Left forelimb (tissue), 1 donor: ENCODE data around the gene TUSC2.

Source experiments
- DNase-seq: peaks from one replicate; pipeline ENCODE4 v3.0.0-alpha.2; 2018; ENCODE audit warnings: low spot score

Gene TUSC2, protein sequence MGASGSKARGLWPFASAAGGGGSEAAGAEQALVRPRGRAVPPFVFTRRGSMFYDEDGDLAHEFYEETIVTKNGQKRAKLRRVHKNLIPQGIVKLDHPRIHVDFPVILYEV

GRCh38 chr3:50327943-50328691 is at the start of gene TUSC2:
TSS of gene TUSC2 (minus strand) at chr3:50328223. CDS start at chr3:50328099, 124 bp downstream.
- DNase-seq = peak; percentile 95

- DNase-seq = no peak
These were observed 47.4 kb upstream of the TUSC2 start for GRCh38 chr3:50375258-50375931.

DNA sequence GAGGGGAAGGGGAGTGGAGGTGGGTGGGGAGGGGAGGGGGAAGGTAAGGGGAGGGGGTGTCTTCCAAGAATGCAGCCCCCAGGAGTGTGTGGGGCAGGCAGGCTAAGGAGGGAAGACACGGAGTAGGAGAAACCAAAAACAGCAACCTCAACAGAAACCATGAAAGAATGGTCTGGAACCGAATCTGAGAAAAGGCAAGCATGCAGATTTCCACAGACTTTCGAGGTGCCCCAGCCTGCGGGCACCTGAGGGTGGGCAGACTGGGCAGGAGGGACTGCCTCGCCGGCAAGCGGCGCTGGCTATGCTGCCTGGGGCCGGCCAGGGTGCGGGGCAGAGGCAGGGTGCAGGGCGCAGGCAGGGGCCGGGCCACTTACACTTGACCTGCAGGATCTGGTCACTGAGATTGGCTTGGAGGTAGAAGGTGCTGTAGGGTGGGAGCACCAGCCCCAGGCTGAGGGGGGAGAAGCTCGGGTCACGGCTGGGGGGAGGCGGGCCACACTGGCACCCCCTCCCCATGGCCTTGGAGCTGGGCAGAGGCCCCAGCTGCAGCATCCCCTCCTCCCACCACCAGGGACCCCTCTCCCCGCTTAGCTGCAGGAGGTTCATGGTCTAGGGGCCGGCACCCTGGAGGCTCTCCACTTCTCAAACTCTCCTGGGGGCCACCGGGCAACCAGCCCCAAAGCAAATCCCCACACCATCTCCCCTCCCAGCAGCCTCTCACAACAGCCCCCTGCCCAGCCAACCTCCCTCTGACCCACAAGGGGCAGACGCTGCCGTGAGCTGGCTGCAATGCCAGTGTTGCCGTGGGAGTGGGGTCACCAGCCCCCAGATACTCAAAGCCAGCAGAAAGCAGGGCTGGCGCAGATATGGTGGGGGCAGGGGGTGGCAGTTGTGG is 46.6 kb upstream of the TUSC2 start:
- no peak for DNase-seq

DNA sequence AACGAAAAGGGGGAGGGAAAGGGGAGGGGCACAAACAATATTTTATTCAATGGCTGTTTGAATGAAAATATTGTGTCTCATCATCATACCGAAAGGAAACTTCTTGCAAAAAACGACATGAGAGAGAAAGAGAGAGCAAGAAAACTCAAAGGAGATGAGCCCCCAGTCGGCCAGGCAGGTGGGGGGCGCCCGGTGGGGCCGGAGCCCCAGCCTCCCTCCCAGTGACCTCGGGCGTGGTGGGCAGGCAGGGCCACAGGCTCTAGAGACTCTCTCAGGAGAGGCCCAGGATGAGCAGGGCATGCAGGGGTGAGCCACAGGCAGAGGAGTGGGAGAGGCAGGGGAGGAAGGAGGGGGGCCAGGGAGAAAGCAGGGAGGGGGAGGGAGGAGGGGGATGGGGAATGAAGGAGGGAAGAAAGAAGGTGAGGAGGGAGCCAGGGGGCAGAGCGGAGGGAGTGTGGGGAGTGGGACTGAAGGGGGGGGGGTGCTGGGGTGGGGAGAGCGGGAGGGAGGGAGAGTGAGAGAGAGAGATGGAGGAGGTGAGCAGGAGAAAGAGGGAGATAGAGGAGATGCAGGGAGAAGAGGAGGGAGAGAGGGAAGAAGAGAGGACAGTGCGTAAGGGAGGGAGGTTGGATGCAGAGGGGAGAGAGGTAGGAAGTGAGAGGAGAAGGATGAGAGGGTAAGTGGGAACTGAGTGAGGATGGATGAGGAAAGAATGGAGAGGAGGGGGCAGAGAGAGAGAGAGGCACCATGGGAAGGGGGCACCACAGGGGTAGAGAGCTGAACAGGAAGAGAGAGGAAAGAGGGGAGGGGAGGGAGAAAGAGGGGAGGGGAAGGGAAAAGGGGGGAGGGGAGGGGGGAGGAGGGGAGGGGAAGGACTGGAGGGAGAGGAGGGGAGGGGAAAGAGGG is 45.4 kb upstream of the TUSC2 start:
- DNase-seq = no peak

DNA sequence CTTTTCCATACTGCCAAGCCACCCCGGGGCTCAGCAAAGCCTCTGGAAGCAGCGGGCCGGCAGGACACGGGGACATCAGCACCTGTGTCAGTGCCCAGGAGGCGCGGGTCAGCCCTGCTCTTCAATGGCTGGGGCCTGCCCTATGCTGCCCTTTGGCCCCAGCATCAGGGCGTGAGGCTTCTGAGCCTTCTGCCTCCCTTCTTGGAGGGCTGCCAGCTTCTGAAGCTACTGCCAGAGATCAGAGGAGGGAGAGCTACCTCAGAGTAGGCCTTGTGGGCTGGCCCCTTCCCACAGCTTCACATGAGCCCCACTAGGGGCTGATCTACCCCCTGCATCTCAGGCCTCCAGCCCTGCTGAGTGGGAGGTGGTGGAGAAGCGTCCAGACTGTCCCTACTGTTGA is 44.3 kb upstream of the TUSC2 start:
- no peak for DNase-seq

DNA sequence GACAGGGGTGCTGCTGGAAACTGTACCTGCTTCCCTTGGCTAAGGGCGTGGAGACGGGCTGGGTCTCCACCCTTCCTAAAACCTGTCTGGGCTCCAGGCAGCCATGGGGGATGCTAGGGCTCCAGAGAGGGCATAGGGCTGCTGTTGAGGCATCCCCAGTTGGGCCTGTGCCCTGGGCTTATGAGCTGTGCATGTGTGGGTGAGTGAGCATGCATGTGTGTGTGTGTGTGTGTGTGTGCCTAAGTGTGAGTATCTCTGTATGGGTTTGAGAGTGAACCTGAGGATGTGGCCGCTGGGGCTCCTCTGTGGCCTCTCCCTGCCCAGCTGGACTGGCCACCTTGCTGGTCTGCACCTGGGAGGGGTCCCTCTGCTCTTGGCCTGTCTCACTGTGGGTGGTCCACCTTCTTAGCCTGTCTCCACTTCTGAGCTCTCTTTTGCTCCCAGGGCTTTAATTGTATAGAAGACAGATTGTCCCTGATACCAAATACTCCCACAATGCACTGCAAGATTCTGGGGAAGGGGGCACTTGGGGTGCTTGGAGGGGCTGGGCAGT is 43.2 kb upstream of the TUSC2 start:
- no peak for DNase-seq

DNA sequence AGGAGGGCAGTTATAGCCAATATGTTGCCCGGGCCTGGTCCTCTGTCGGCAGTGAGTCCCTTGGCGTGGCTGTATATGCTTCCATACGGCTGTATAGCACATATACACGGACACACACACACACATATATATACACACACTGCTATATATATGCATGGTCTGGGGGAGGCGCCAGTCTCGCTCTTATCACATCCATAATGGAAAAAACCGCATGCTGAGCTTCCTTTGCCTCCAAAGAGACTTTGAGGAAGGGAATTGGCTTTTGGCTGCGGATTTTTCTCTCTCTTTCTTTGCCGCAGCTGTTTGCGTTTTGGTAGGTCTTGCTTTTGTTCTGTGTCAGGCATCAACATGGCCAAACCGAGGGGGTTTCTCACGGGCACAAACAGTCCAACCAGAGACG is 42.6 kb upstream of the TUSC2 start:
- no peak for DNase-seq

- no peak for DNase-seq
These were observed 41.1 kb upstream of the TUSC2 start for GRCh38 chr3:50369012-50369670.

- no peak for DNase-seq
These were observed 37.8 kb upstream of the TUSC2 start for GRCh38 chr3:50365842-50366220.

- DNase-seq = peak; percentile 89
These were observed 37.2 kb upstream of the TUSC2 start for GRCh38 chr3:50365080-50365841.

DNA sequence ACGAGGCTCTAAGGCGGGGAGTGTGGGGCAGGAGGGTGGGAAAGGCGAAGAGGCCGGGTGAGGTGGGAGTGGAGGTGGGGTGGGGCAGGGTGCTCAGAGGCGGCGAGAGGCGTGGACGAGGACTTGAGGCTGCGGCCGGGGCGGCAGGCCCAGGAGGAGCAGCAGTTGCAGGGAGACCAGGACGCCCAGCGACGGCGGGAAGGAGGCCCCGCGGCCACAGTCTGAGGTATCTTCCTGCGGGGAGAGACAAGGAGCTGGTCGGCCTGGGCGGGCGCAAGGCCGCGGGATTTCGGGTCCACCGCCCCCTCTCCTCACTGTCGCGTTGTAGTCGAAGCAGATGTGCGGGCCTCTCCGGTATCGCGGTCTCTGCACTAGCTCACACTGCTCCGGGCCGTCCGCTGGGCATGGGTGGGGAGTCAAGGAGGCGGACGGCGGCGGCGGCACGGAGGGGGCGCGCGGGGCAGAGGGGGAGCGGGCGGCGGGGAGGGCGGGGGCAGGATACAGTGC is 36.6 kb upstream of the TUSC2 start:
- no peak for DNase-seq

DNA sequence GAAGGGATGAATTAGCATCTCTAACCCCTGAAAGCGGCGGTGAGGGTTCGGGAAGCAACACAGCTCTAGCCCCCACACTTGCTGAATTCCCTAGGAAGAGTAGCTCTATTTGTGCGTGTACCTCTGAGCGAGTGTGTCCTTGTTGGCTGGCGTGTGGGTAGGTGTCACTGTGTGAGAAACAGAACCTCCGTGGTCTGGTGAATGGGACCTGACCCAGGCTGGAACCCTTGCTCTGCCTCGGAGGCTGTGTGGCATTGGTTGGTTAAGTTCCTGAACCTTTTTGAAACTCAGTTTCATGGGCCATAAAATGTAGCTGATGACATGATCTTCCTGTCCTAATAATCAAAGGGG is 31.7 kb upstream of the TUSC2 start:
- DNase-seq = no peak

- peak; percentile 94 for DNase-seq
These were observed 31.1 kb upstream of the TUSC2 start, which contains the start of gene TMEM115 for GRCh38 chr3:50358911-50359759. TSS of gene TMEM115 (minus strand) at chr3:50359521. CDS start at chr3:50359063, 458 bp downstream.

DNA sequence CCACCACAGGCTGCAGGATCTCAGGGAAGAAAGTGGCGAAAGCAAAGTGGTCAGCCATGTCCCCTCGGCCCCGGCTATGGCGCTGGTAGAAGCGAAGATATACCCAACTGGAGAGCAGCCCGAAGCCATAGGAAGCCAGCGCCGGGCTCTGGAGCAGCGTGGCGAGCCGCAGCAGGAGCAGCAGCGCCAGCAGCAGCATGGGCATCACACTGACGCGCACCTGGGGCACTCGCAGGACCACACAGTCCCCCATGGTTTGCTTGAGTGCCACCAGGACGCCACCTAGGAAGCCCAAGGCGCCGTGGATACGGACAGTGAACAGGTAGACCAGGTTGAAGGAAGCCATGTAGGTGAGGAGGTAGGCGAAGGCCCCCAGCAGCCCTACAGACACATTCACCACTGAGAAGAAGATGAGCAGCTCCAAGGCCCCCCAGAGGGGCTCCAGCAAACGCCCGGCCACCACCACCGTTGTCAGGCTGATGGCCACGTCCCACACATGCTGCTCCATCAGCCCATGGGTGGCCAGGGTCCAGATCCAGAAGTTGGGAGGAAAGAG is 30.4 kb upstream of the TUSC2 start:
- DNase-seq = no peak

DNA sequence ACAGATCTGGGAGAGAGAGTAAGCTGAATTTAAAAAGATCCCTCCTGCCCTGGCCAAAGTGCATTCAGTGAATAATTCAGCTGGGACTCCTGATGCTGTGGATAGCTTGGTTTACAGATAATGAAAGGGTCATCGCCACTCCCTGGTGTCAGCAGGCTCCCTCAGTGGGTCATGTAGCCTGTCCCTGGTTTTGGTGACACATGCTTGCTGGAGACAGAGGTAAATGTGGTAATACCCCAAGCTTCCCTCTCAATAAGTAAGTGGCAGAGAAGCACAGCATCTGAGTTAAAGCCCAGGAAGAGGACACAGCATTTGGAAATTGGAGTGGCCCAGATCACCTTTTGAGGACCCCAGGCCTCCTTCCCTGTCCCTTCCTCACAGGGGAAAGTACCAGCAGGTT is 29.5 kb upstream of the TUSC2 start:
- DNase-seq = no peak

DNA sequence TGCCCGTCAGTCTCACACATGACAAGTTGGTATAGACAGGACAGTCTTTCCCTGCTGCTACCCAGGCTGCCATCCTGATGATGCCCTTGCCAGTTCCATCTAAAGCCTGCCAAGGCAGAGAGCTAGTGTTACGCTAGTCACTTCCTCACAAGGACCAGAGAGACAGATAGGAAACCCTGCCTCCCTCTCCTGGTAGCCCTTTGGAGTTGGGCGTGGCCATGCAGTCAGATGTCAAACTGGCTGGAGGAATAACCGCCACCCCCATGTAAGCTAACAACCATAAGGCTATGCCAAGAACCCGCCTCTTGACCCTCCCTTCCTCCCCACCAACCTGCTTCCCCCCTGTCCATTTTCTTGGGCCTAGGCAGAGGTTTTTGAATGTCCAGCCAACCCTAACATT is 28.5 kb upstream of the TUSC2 start:
- no peak for DNase-seq

- no peak for DNase-seq
These were observed 28.0 kb upstream of the TUSC2 start for GRCh38 chr3:50355829-50356552.

GRCh38 chr3:50354850-50355249 is 26.8 kb upstream of the TUSC2 start:
- DNase-seq = no peak
